ENCODE measurements around the gene CLCN3.
A peak's percentile ranks its signal among the peaks of the same experiment; 100 is the strongest.
"Not testable (repeated sequence)": the region's sequence is repeated elsewhere in the genome, so short reads cannot be mapped to it uniquely, and the experiment has no call there.

The CLCN3 gene

DNA sequence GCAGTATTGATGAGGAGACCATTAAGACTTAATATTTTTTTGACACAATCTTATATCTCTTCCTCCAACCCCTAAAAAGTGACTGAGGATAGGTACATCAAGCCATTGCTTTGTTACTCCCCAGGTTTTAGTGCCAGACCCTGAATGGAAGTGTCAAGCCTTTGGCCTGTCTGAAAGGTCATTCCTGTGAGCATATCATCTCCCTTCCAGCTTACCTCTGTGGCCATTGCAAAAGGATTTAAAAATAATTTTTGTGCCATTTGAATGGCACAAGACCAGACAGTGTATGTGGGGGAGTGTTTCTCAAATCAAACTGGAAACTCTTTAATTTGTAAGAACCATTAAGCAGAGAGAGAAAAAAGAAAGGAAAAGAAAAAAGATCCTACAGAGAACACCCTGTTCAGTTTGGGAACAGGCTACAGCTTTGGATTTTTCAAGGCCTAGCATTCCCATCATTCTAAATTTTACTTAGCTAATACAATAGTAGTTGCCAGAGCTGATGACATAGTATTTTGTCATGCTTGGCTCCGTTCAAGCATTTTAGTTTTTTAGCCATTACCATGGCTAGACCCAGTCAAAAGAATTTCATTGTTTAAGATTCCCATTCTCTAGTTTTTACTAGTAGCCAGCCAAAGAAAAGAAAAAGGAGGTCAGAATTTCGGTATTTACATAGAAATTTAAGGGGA, 87.7 kb downstream of the CLCN3 start:
- no peak for DNase-seq (ENCODE audit: low spot score)

GRCh38 chr4:169715826-169716225, 95.4 kb downstream of the CLCN3 start:
- DNase-seq (ENCODE audit: low spot score) = no peak

GRCh38 chr4:169716677-169717076, 96.3 kb downstream of the CLCN3 start:
- DNase-seq (ENCODE audit: low spot score) = no peak

- no peak for DNase-seq (ENCODE audit: low spot score)
Observed at GRCh38 chr4:169720529-169720928, 100.2 kb downstream of the CLCN3 start.

GRCh38 chr4:169723207-169723965, 103.0 kb downstream of the CLCN3 start:
- DNase-seq (ENCODE audit: low spot score) = no peak

GRCh38 chr4:169724260-169724659, 103.9 kb downstream of the CLCN3 start:
- peak; percentile 10 for DNase-seq (ENCODE audit: low spot score)

- DNase-seq (ENCODE audit: low spot score) = no peak
Observed at GRCh38 chr4:169727616-169728015, 107.2 kb downstream of the CLCN3 start.

- DNase-seq (ENCODE audit: low spot score) = no peak
Observed at GRCh38 chr4:169730564-169730963, 110.2 kb downstream of the CLCN3 start.

GRCh38 chr4:169738604-169739003, 118.2 kb downstream of the CLCN3 start:
- not testable (repeated sequence) for DNase-seq (ENCODE audit: low spot score)

GRCh38 chr4:169741569-169741968, 121.2 kb downstream of the CLCN3 start:
- DNase-seq (ENCODE audit: low spot score) = no peak

- DNase-seq (ENCODE audit: low spot score) = no peak
Observed at GRCh38 chr4:169744601-169745000, 124.2 kb downstream of the CLCN3 start.

DNA sequence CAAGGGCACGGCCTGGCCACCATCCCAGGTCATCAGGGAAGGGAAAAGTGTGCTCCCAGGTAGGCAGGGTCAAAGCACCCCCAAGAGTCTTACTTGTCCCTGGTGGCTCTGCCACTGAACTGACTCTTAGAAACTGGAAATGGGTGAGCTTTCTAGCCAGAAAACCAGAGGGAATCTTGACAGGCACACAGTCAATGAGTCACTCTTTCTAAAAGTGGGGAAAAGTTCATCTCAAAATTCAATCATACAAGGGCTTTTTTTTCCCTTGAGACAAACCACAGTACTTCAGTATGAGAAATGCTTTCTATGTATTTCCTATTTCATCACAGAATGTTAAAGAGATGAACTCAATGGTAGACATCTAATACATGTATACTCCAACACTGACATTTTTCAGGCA, 124.9 kb downstream of the CLCN3 start:
- no peak for DNase-seq (ENCODE audit: low spot score)

GRCh38 chr4:169756971-169757574, 136.7 kb downstream of the CLCN3 start:
- peak; percentile 5 for DNase-seq (ENCODE audit: low spot score)

DNA sequence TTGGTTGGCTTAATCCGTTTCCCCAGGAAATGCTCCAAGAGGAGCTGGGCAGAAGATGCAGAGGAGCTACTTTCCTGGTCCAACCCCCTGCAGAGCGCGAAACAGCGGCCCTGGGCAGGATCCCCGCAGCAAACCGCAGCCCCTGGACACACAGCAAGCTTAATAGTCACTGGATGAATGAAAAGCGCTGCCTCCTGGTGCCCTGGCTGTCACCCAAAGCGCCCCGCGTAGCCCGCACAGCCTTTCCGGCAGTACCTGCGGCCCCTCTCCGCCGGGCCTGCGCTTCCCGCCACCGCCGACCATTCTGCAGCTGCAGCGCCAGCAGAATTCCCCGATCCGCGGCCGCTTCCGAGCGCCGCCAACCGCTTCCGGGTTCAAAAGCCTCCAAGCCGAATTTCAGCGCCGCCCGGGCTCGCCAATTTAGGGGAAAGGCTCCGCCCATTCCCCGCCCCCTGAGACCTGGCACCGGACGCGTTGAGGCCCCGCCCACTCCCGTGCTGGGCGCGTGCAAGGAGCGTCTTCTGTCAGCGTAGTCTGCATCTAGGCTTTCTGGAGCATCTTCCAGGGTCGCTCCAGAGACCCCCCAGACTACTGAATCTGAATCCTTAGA, 137.3 kb downstream of the CLCN3 start, which contains the start of gene HPF1:
HPF1 (minus strand) TSS at position 370 of the 610 bp plus-strand sequence; CDS start at position 303, 67 bp downstream.
- DNase-seq (ENCODE audit: low spot score) = peak; percentile 67

- DNase-seq (ENCODE audit: low spot score) = no peak
Observed at GRCh38 chr4:169758401-169758962, 138.1 kb downstream of the CLCN3 start.

DNA sequence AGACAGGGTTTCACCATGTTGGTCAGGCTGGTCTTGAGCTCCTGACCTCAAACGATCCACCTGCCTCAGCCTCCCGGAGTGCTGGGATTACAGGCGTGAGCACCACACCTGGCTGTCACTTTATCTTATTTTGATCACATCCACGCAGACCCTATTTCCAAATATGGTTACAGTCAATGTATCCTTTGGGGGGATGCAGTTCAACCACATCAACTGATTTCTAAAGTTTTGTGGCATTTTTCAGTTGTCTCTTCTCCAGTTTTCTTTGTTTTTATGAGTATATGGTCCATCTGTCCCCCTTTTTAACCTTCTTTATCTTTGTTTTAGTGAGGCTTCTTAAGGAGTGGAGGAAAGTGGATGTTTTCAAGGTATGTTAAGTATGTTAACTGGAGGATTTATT, 141.5 kb downstream of the CLCN3 start:
- no peak for DNase-seq (ENCODE audit: low spot score)

DNA sequence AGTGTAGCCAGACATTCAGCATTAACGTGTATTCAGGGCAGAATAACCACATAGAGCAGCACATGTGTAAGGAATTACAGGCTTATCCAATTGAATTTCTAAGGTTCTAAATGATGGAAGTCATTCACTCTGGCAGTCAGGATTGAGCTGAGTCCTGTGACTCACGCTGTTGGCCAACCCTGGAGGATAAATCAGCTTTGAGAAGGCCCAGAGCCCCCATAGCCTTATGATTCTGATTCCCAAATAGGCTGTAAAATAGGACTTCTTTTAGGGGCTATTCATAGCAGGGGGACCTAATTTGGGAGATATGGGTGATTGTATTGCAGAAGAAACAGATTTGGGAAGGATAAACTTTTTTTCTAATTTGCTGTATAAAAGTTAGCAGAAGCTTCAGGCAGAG, 145.5 kb downstream of the CLCN3 start:
- no peak for DNase-seq (ENCODE audit: low spot score)

DNA sequence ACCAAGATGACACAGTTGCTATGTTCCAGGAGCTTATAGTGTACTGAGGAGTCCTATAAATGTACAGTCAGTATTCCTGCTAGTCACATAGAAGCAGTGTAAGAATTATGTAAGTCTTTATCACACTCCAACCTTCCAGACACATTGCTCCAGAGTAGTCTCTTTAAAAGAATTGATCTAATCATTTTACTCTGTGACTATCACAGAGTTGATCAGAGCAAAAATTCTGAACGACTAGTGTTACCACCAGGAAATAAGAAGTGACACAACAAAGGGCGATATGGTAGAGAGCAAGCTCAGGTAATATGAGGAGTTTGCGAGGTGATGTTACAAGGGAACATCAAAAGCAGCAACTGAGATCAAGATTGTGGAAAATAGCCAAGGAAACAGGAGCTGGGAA, 146.4 kb downstream of the CLCN3 start:
- no peak for DNase-seq (ENCODE audit: low spot score)

- DNase-seq (ENCODE audit: low spot score) = no peak
Observed at GRCh38 chr4:169768385-169768784, 148.0 kb downstream of the CLCN3 start.

- no peak for DNase-seq (ENCODE audit: low spot score)
Observed at GRCh38 chr4:169770416-169770815, 150.0 kb downstream of the CLCN3 start.

DNA sequence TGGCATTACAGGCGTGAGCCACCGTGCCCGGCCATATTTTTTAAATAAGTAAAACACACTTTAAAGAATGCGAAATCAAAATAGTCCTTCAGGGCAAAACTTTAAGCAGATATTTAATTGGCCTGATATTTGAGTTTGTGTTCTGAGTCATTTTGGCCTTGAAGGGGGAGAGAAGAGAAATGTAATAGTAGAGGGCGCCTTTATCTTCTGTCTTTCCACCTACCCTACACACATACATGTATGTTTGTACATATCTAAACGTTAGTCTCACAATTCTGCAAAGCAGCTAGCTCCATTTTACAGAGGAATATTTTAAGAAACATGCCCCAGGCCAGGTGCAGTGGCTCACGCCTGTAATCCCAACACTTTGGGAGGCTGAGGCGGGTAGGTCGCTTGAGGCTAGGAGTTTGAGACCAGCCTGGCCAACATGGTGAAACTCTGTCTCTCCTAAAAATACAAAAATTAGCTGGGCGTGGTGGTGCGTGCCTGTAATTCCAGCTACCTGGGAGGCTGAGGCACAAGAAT, 151.2 kb downstream of the CLCN3 start:
- not testable (repeated sequence) for DNase-seq (ENCODE audit: low spot score)
